Measurements from ENCODE around the gene MASP1. TPM values are rescaled to one million over a fixed set of nuclear protein-coding genes. Genes with fewer than 3 reads are reported as not detected.

Gene MASP1
- total RNA-seq, 2 donors from 2014 or later, result 0.52 to 11.1 TPM

DNA sequence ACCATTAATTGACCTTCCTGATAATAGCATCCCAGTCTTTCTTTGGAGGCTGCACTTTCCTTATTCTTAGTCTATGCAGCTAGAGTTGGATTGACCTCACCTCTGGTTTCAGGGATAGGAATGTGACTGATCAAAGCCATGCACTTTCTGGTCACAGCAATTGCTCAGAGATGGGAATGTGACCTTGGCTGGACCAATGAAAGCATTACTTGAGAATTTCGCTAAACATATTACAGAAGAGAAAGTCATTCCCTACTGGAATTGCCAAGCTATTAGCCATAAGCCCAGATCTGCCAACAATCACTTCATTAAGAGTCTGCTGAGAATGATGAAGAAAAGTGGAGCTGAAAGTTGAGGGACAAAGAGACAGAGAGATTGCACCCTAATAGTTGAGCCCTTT, 61.5 kb downstream of the MASP1 start:
- Histone ChIP-seq H3K9me3 (no peaks in the 10 kb centered on the region), H3K4me1 (no peaks in the 10 kb centered on the region), H3K9ac (ENCODE audit: low read depth in 2 of 2, low read length in 2 of 2) (no peak overlapping the region), H3K36me3 (no peaks in the 10 kb centered on the region), H3K27me3 (no peaks in the 10 kb centered on the region), H3K27ac (no peak overlapping the region), H3K4me3 (no peak overlapping the region)
- intact Hi-C loops (cut with DNase I), result no loop called here
- DNase-seq, result no peak
- TF ChIP-seq, protein P1, sequence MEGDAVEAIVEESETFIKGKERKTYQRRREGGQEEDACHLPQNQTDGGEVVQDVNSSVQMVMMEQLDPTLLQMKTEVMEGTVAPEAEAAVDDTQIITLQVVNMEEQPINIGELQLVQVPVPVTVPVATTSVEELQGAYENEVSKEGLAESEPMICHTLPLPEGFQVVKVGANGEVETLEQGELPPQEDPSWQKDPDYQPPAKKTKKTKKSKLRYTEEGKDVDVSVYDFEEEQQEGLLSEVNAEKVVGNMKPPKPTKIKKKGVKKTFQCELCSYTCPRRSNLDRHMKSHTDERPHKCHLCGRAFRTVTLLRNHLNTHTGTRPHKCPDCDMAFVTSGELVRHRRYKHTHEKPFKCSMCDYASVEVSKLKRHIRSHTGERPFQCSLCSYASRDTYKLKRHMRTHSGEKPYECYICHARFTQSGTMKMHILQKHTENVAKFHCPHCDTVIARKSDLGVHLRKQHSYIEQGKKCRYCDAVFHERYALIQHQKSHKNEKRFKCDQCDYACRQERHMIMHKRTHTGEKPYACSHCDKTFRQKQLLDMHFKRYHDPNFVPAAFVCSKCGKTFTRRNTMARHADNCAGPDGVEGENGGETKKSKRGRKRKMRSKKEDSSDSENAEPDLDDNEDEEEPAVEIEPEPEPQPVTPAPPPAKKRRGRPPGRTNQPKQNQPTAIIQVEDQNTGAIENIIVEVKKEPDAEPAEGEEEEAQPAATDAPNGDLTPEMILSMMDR (IDR thresholded peaks at IDR 0.05), result no peak

DNA sequence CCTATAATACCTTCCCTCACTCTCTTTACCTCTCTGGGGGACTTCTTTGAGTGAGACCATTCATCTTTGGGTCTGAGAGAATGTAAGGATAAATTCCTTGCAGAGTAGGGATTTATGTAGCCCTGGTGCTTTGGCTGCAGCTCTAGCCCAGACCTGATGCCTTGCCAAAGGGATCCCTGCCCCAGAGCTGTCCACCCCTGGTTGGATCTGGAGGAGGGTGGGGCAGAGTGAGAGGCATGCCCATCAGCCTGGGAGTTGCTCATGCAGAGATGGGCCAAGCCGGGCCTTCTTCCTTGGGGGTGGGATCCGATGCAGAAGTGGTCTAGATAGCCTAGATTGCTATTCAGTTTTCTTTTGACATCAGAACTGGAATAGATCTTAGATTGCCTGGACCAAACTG, 62.8 kb downstream of the MASP1 start:
- no peak overlapping the region for H3K9ac ChIP-seq (ENCODE audit: low read depth in 2 of 2, low read length in 2 of 2)
- TF ChIP-seq, protein P1 (IDR thresholded peaks at IDR 0.05), result no peak
- no peak overlapping the region for H3K4me3 ChIP-seq
- no peaks in the 10 kb centered on the region for H3K36me3 ChIP-seq
- H3K4me1 ChIP-seq, result no peaks in the 10 kb centered on the region
- DNase-seq, result no peak
- intact Hi-C loops (cut with DNase I), result no loop called here
- no peaks in the 10 kb centered on the region for H3K9me3 ChIP-seq
- H3K27me3 ChIP-seq, result no peaks in the 10 kb centered on the region
- H3K27ac ChIP-seq, result no peak overlapping the region

DNA sequence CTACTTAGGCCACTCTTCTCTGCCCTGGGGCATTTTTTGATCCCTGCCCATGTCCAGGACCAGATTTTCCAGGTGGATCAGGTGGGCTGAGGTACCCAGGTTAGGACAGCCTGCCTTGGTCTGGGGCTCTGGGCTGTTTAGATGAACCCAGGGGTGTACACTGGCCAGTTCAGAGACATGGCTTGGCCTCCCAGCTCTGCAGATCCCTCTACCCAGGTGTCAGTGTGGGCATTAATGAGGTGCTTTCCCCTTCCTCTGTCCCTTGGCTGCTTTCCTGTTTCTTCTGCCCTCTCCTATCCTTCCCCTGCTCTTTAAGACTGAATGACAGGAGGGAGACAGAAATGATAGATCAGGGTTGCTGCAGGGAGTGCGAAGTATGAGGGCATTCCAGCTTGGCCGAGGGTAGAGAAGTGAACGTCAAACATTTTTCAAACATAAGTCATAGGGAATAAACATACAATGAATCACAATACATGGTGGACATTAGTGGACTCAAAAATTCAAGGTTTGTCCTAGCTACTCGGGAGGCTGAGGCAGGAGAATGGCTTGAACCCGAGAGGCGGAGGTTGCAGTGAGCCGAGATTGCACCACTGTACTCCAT, 63.8 kb downstream of the MASP1 start:
- Histone ChIP-seq H3K9ac (ENCODE audit: low read depth in 2 of 2, low read length in 2 of 2) (no peak overlapping the region), H3K27ac (no peak overlapping the region), H3K9me3 (no peaks in the 10 kb centered on the region), H3K4me1 (no peaks in the 10 kb centered on the region), H3K36me3 (no peaks in the 10 kb centered on the region), H3K27me3 (no peaks in the 10 kb centered on the region), H3K4me3 (no peak overlapping the region)
- no peak for DNase-seq
- TF ChIP-seq, protein P1 (IDR thresholded peaks at IDR 0.05), result no peak
- intact Hi-C loops (cut with DNase I), result no loop called here

DNA sequence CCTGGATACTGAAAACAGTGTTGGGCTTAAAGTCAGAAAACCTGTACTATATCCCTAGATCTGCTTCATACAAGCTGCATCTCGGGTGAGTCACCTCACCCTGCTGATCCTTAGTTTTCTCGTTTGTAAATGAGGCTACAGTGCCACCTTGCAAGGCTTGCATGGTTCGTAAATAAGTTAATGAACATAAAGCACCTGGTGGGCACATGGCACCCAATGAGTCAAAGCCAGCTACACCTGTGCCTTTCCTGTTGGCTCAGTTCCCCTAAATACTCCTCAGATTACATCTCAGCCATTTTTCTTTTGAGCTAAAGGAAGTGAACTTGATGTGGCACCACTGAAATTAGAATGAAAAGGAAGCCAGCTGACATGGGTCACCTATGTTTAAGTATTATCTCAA, 67.7 kb downstream of the MASP1 start:
- intact Hi-C loops (cut with DNase I), result loop anchor here (5.0 kb wide), 1 partner anchor 94 kb away; no protein-coding TSS in a partner anchor
- no peaks in the 10 kb centered on the region for H3K4me1 ChIP-seq
- TF ChIP-seq, protein P1 (IDR thresholded peaks at IDR 0.05), result no peak
- no peak for DNase-seq
- H3K36me3 ChIP-seq, result no peaks in the 10 kb centered on the region
- H3K9ac ChIP-seq (ENCODE audit: low read depth in 2 of 2, low read length in 2 of 2), result no peak overlapping the region
- H3K4me3 ChIP-seq, result no peak overlapping the region
- H3K27me3 ChIP-seq, result no peaks in the 10 kb centered on the region
- H3K9me3 ChIP-seq, result no peaks in the 10 kb centered on the region
- H3K27ac ChIP-seq, result no peak overlapping the region

DNA sequence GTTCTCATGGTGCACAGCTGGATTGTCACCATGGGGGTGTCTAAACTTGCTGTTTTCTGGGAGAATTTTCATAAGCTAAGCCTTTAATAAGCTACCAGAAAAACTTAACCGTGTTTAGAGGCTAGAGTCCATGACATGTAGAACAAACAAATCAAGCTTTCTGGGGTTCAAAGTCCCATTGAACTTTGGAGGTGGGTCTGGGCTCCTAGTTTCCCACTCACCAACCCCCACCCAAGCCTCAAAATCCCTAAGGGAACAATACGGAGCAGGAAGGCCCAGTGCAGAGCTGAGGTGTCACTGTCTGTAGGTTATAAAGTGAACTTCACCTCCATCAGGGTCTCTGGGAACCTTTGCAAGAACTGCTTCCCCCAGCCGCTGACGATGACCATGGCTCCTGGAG, 68.7 kb downstream of the MASP1 start:
- DNase-seq, result no peak
- TF ChIP-seq, protein P1 (IDR thresholded peaks at IDR 0.05), result no peak

More for the DNA sequence above, 68.7 kb downstream of the MASP1 start:
- no peaks in the 10 kb centered on the region for H3K9me3 ChIP-seq
- no peaks in the 10 kb centered on the region for H3K27me3 ChIP-seq
- no peaks in the 10 kb centered on the region for H3K36me3 ChIP-seq
- intact Hi-C loops (cut with DNase I), result loop anchor here (5.0 kb wide), 1 partner anchor 94 kb away; no protein-coding TSS in a partner anchor
- no peak overlapping the region for H3K27ac ChIP-seq
- no peak overlapping the region for H3K4me3 ChIP-seq
- H3K9ac ChIP-seq (ENCODE audit: low read depth in 2 of 2, low read length in 2 of 2), result no peak overlapping the region
- no peaks in the 10 kb centered on the region for H3K4me1 ChIP-seq
